DND-41 (cell line): ENCODE measurements around the gene MKNK1.

Source experiments
- CTCF ChIP-seq: IDR thresholded peaks from 2 replicates; pipeline ENCODE4 v1.5.1; 2012; ENCODE audit warnings: borderline replicate concordance, low read length, moderate library complexity, mild to moderate bottlenecking; ENCODE audit not compliant: poor library complexity, severe bottlenecking; ENCODE audit errors: extremely low read depth
- EZH2 ChIP-seq: IDR thresholded peaks from 3 replicates; pipeline ENCODE4 v1.6.1; 2012; ENCODE audit warnings: borderline replicate concordance, low read depth, mild to moderate bottlenecking, moderate library complexity, low read length, inconsistent platforms; ENCODE audit not compliant: severe bottlenecking

- no peak for TF ChIP-seq CTCF
- TF ChIP-seq EZH2, result no peak
These were observed 93.6 kb downstream of the MKNK1 start for GRCh38 chr1:46510341-46510997.
